GM18499 (cell line): ENCODE data around the gene TSG101.

Experiments used
- ATAC-seq: cut with Tn5 transposase; IDR thresholded peaks from one replicate; pipeline ENCODE4 v1.9.1; 2021; ENCODE audit warnings: moderate number of reproducible peaks; ENCODE audit not compliant: insufficient read depth, unreplicated experiment

Gene TSG101

GRCh38 chr11:18526521-18527296 is at the start of gene TSG101:
TSG101 (minus strand) TSS chr11:18526942; CDS start chr11:18526816, 126 bp downstream.
- peak; percentile 74 for ATAC-seq

GRCh38 chr11:18575361-18575760 is 48.6 kb upstream of the TSG101 start:
- ATAC-seq: no peak

- ATAC-seq: no peak
Observed at GRCh38 chr11:18567081-18567480, 40.3 kb upstream of the TSG101 start.

GRCh38 chr11:18566406-18566805 is 39.7 kb upstream of the TSG101 start:
- no peak for ATAC-seq

GRCh38 chr11:18564149-18564548 is 37.4 kb upstream of the TSG101 start:
- ATAC-seq: no peak

- ATAC-seq: no peak
Observed at GRCh38 chr11:18563090-18563730, 36.5 kb upstream of the TSG101 start.

GRCh38 chr11:18548001-18548400 is 21.3 kb upstream of the TSG101 start:
- ATAC-seq: no peak

- ATAC-seq: no peak
Observed at GRCh38 chr11:18540207-18541009, 13.7 kb upstream of the TSG101 start.

GRCh38 chr11:18536209-18536608 is 9.5 kb upstream of the TSG101 start:
- no peak for ATAC-seq

GRCh38 chr11:18534245-18534644 is 7.5 kb upstream of the TSG101 start:
- ATAC-seq: no peak

GRCh38 chr11:18533365-18533764 is 6.6 kb upstream of the TSG101 start:
- no peak for ATAC-seq

GRCh38 chr11:18527512-18527911 is 770 bp upstream of the TSG101 start:
- ATAC-seq: no peak

- ATAC-seq: no peak
Observed at GRCh38 chr11:18526130-18526520, 617 bp downstream of the TSG101 start.

GRCh38 chr11:18524248-18524647 is 2.5 kb downstream of the TSG101 start:
- ATAC-seq: no peak

- no peak for ATAC-seq
Observed at GRCh38 chr11:18523084-18523483, 3.7 kb downstream of the TSG101 start.

- ATAC-seq: no peak
Observed at GRCh38 chr11:18522388-18522787, 4.4 kb downstream of the TSG101 start.

GRCh38 chr11:18521122-18521521 is 5.6 kb downstream of the TSG101 start:
- no peak for ATAC-seq

- no peak for ATAC-seq
Observed at GRCh38 chr11:18502352-18502751, 24.4 kb downstream of the TSG101 start.

GRCh38 chr11:18501629-18502028 is 25.1 kb downstream of the TSG101 start:
- ATAC-seq: no peak

- no peak for ATAC-seq
Observed at GRCh38 chr11:18498039-18498438, 28.7 kb downstream of the TSG101 start.

- ATAC-seq: no peak
Observed at GRCh38 chr11:18495703-18496102, 31.0 kb downstream of the TSG101 start.
